ENCODE data around the gene STX10. TPM values are rescaled to one million over a fixed set of nuclear protein-coding genes. Genes with fewer than 3 reads are reported as not detected.
A peak's percentile ranks its signal among the peaks of the same experiment; 100 is the strongest.

STX10 gene
- total and polyA plus RNA-seq, 9 of the 15 experiments (the other 6 are each of a cell fraction or from before 2014, with no cell fraction given), result 0.51 to 66.3 (median 31.0) TPM

DNA sequence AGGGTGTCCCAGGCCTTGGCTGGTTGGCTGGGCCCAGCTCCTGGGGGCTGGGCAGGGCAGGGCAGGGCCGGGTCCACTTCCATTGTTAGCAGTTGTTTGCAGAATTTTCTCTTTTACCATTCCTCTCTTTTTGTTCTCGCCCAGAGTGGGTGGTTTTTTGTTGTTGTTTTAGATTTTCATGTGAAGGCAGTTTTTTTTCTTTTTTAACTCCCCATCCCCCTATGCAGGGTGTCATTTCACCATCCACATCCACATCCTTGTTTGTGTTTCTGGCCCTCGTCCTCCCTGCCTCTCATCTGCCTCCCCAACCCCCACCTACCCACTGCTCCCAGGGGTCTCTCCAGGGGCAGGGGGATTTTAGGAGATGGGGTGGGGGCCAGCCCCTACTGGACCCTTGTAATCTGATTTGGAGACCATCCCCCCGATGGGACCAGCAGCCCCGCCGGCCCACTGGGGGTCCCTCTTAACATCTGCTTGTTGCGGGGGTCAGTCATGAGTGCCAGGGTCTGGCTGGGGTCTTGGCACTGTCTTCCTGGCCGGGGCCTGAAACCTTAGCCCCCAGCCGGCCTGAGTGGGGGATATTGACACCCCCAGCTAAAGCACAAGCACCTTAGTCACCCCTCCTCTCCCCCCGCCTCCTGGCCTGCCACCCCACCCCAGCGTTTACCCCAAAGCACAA, 10.4 kb downstream of the STX10 start (continued):
- no peak for TF ChIP-seq ZSCAN32 (CRISPR knock-in tag; IDR thresholded peaks at IDR 0.05)

DNA sequence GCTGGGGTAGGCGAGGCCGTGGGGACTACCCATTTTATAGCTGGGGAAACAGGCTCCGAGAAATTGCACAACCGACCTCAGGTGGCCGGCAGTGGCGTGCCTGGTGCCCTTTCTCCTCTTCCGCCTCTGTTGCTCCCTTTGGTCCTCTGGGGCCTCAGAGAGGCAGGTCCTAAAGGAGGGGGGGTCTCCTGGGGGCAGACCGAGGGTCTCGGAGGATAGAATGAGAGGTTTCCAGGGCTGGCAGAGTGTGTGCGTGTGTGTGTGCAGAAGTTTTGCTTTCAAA, 11.3 kb downstream of the STX10 start:
- 0 out of 2 replicates have a peak, but pooled peaks cover 3% of the 10 kb centered on the region for H4K20me1 ChIP-seq (replicated peaks; ENCODE audit: control insufficient read depth, insufficient read depth, low read length)
- TF ChIP-seq ZBTB7A (IDR thresholded peaks at IDR 0.05; ENCODE audit: borderline replicate concordance, control insufficient read depth, low read depth, low read length) (0 out of 2 replicates have a peak, but pooled peaks have one; percentile 10), CEBPB (tag; IDR thresholded peaks at IDR 0.05) (peak; percentile 51; the same call in 1 of the 2 replicates), HDAC3 (IDR thresholded peaks at IDR 0.05; ENCODE audit: borderline replicate concordance, partially characterized antibody) (no peak), MAFK (IDR thresholded peaks at IDR 0.05; ENCODE audit: low read length) (no peak), PRPF4 (IDR thresholded peaks at IDR 0.05; ENCODE audit: insufficient read depth, low read depth, low read length, poor library complexity, severe bottlenecking) (no peak), CC2D1A (IDR thresholded peaks at IDR 0.05) (no peak), IFI16 (CRISPR knock-in tag; IDR thresholded peaks at IDR 0.05) (no peak)
- TF ChIP-seq, protein P1, sequence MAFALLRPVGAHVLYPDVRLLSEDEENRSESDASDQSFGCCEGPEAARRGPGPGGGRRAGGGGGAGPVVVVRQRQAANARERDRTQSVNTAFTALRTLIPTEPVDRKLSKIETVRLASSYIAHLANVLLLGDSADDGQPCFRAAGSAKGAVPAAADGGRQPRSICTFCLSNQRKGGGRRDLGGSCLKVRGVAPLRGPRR (CRISPR knock-in tag; IDR thresholded peaks at IDR 0.05), result no peak
- in situ Hi-C loops (cut with MboI), result no loop called here
- no peaks in the 10 kb centered on the region for H3K9me3 ChIP-seq (replicated peaks; ENCODE audit: control insufficient read depth, insufficient read depth, low read depth, low read length)
- H3K9me1 ChIP-seq (ENCODE audit: control insufficient read depth, insufficient read depth, low read length), result no peaks in the 10 kb centered on the region
- H3K27ac ChIP-seq (ENCODE audit: extremely low read depth, low read depth, low read length), result no peak overlapping the region
- WGBS (ENCODE audit: insufficient coverage, low coverage, missing lambda C conversion rate), result 88% methylated on average over 8 of the region's 10 CpGs
- H3K4me1 ChIP-seq (replicated peaks in 1 of 2; ENCODE audit: control insufficient read depth in 2 of 2, insufficient read depth in 2 of 2, low read length in 2 of 2), result peaks cover 4 to 36% of the 10 kb centered on the region in 2 experiments; a peak in 4 of 5 replicates
- peak overlapping the region in 1 of 2 experiments; percentile 58; a peak in 1 of 4 replicates for H3K9ac ChIP-seq (ENCODE audit: insufficient read depth in 1 of 2, low read depth in 2 of 2, low read length in 2 of 2)
- H3K79me2 ChIP-seq (ENCODE audit: control insufficient read depth, insufficient read depth, low read length), result peaks cover 13% of the 10 kb centered on the region; the same call in 1 of the 3 replicates
- no peak for DNase-seq (ENCODE audit: extremely low read depth in 1 of 4, low spot score in 3 of 4)
- H3K4me3 ChIP-seq, result no peak overlapping the region
- no peak overlapping the region for H3K4me2 ChIP-seq (ENCODE audit: insufficient read depth, low read length)
- H3K27me3 ChIP-seq (ENCODE audit: control insufficient read depth in 2 of 2, insufficient read depth in 2 of 2, low read length in 2 of 2), result no peaks in the 10 kb centered on the region
- peaks cover 60% of the 10 kb centered on the region; the same call in 2 of the 3 replicates for H3K36me3 ChIP-seq (ENCODE audit: control insufficient read depth, insufficient read depth, low read length)
- H2AFZ ChIP-seq (ENCODE audit: low read depth, low read length), result no peak overlapping the region
- CTCF ChIA-PET (ENCODE audit: low intra/inter-chr PET ratio), result no interaction called here
- BruUV-seq (replicated peaks), result no TSS peak
- FAIRE-seq, result no peak
- POLR2A ChIA-PET, result interaction anchor here (0.7 to 1.6 kb wide), 5 partner anchors 10 to 14 kb away, joined by 4 to 11 read pairs (median 5); partner anchors contain the start of genes IER2 and STX10
- intact Hi-C loops (cut with micrococcal nuclease), result no loop called here
- ATAC-seq, result no peak

All from K562 (cell line).